DOHH2 (cell line): ENCODE measurements around the gene PLCL1.

Experiments
- H3F3A ChIP-seq: fragments of 200-600 bp; sonication (generic), shearing (Covaris generic); 2 replicates; pipeline ENCODE4 v1.6.0; 2016; ENCODE audit warnings: antibody characterized with exemption, mild to moderate bottlenecking; ENCODE audit not compliant: control insufficient read depth, insufficient read depth
- H3K27ac ChIP-seq: fragments of 200-600 bp; sonication (generic); 2 replicates; pipeline ENCODE4 v1.5.1; 2014; ENCODE audit warnings: low read depth, mild to moderate bottlenecking, low read length, moderate library complexity
- H3K27me3 ChIP-seq: fragments of 200-600 bp; sonication (generic); 2 replicates; pipeline ENCODE4 v1.6.1; 2014; ENCODE audit warnings: mild to moderate bottlenecking, low read length, mixed read lengths; ENCODE audit not compliant: control insufficient read depth
- H3K36me3 ChIP-seq: fragments of 200-600 bp; sonication (generic); 2 replicates; pipeline ENCODE4 v1.6.1; 2014; ENCODE audit warnings: mild to moderate bottlenecking, low read length, moderate library complexity, mixed read lengths; ENCODE audit not compliant: control insufficient read depth
- H3K4me1 ChIP-seq: fragments of 200-600 bp; sonication (generic); 2 replicates; pipeline ENCODE4 v1.6.1; 2014; ENCODE audit warnings: mild to moderate bottlenecking, low read length, mixed read lengths; ENCODE audit not compliant: control insufficient read depth
- H3K4me2 ChIP-seq: fragments of 200-600 bp; sonication (generic); 2 replicates; pipeline ENCODE4 v1.6.0; 2014; ENCODE audit warnings: mild to moderate bottlenecking, low read length, moderate library complexity
- H3K4me3 ChIP-seq: fragments of 200-600 bp; sonication (generic); 2 replicates; pipeline ENCODE4 v1.5.1; 2014; ENCODE audit warnings: mild to moderate bottlenecking, low read length, mixed read lengths
- H3K79me2 ChIP-seq: fragments of 200-600 bp; sonication (generic); 2 replicates; pipeline ENCODE4 v1.6.1; 2014; ENCODE audit warnings: mild to moderate bottlenecking, low read length, mixed read lengths; ENCODE audit not compliant: control insufficient read depth
- H3K9me2 ChIP-seq: fragments of 200-600 bp; sonication (generic); replicated peaks from 2 replicates; pipeline ENCODE4 v1.6.1; 2014; ENCODE audit warnings: mild to moderate bottlenecking, low read length, mixed read lengths; ENCODE audit not compliant: control insufficient read depth
- H3K9me3 ChIP-seq: fragments of 200-600 bp; sonication (generic); 2 replicates; pipeline ENCODE4 v1.6.1; 2014; ENCODE audit warnings: antibody characterized with exemption, low read length, mixed read lengths; ENCODE audit not compliant: control insufficient read depth, insufficient read depth
- H4K20me1 ChIP-seq: fragments of 200-600 bp; sonication (generic); 2 replicates; pipeline ENCODE4 v1.6.0; 2014; ENCODE audit warnings: low read depth, mild to moderate bottlenecking, antibody characterized with exemption, low read length, moderate library complexity; ENCODE audit not compliant: control insufficient read depth, insufficient read depth
- EZH2phosphoT487 ChIP-seq: fragments of 200-600 bp; sonication (generic); IDR thresholded peaks from 2 replicates; pipeline ENCODE4 v1.6.1; 2017; ENCODE audit warnings: borderline replicate concordance, mild to moderate bottlenecking, antibody characterized with exemption, low read length, moderate library complexity, mixed read lengths
- TF ChIP-seq, protein P1 (sequence below): fragments of 200-600 bp; sonication (generic); IDR thresholded peaks from one replicate; pipeline ENCODE4 v1.5.1; 2014; ENCODE audit warnings: antibody characterized with exemption, mild to moderate bottlenecking, low read depth, low read length; ENCODE audit not compliant: poor library complexity, severe bottlenecking

The PLCL1 gene

GRCh38 chr2:198042189-198042588, 237.8 kb downstream of the PLCL1 start:
- Histone ChIP-seq H3K4me2 (no peak overlapping the region), H3K36me3 (no peaks in the 10 kb centered on the region), H3K4me3 (no peak overlapping the region), H3K79me2 (no peaks in the 10 kb centered on the region), H3K27ac (no peak overlapping the region), H3K9me3 (no peaks in the 10 kb centered on the region), H3K27me3 (no peaks in the 10 kb centered on the region), H3K9me2 (no peaks in the 10 kb centered on the region), H4K20me1 (no peaks in the 10 kb centered on the region), H3F3A (no peaks in the 10 kb centered on the region), H3K4me1 (no peaks in the 10 kb centered on the region)
- TF ChIP-seq EZH2phosphoT487 = no peak
- TF ChIP-seq, protein P1, sequence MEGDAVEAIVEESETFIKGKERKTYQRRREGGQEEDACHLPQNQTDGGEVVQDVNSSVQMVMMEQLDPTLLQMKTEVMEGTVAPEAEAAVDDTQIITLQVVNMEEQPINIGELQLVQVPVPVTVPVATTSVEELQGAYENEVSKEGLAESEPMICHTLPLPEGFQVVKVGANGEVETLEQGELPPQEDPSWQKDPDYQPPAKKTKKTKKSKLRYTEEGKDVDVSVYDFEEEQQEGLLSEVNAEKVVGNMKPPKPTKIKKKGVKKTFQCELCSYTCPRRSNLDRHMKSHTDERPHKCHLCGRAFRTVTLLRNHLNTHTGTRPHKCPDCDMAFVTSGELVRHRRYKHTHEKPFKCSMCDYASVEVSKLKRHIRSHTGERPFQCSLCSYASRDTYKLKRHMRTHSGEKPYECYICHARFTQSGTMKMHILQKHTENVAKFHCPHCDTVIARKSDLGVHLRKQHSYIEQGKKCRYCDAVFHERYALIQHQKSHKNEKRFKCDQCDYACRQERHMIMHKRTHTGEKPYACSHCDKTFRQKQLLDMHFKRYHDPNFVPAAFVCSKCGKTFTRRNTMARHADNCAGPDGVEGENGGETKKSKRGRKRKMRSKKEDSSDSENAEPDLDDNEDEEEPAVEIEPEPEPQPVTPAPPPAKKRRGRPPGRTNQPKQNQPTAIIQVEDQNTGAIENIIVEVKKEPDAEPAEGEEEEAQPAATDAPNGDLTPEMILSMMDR = no peak

DNA sequence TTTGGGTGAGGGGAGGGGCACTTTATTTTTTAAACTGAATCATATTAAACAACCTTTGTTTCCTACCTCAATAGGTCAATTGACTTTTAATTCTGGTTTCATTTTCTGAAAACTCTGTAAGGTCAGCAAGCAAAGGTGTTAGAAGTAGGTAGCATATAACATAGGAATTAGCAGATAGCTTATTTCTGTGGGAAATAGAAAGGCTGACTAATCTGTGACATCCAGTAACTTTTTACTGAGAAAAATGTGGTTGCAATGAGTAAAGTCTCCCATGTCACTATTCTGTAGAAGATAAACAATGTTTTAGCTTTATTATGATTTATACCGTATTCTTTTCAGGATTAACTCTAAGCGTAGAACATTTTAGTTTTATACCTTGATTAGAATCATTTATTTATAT, 240.4 kb downstream of the PLCL1 start:
- H3K9me3 ChIP-seq = no peaks in the 10 kb centered on the region
- H3K4me2 ChIP-seq = no peak overlapping the region
- H4K20me1 ChIP-seq = no peaks in the 10 kb centered on the region
- no peaks in the 10 kb centered on the region for H3K79me2 ChIP-seq
- no peaks in the 10 kb centered on the region for H3K27me3 ChIP-seq
- H3K27ac ChIP-seq = no peak overlapping the region
- no peaks in the 10 kb centered on the region for H3K9me2 ChIP-seq
- H3K36me3 ChIP-seq = no peaks in the 10 kb centered on the region
- TF ChIP-seq, protein P1 = no peak
- TF ChIP-seq EZH2phosphoT487 = no peak
- no peaks in the 10 kb centered on the region for H3F3A ChIP-seq
- H3K4me3 ChIP-seq = no peak overlapping the region
- no peaks in the 10 kb centered on the region for H3K4me1 ChIP-seq

DNA sequence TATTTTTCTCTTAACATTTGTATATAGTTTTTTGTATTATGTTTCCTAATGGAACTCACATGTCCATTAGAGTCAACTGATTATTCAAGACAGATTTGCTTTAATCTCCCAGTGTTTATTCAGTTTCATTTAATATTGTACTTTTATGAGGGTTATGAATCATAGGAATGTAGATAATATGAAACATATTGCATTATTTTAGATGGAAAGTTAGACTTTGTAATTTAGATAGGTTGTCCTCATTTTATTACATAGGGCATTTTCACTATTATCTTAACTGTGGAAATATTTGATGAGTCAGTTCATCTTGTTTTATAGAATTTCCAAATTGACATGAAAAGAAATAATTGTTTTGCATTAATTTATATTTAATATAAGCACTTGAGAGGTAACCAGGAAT, 240.8 kb downstream of the PLCL1 start:
- no peaks in the 10 kb centered on the region for H3K9me3 ChIP-seq
- no peaks in the 10 kb centered on the region for H3K9me2 ChIP-seq
- H4K20me1 ChIP-seq = no peaks in the 10 kb centered on the region
- H3K4me1 ChIP-seq = no peaks in the 10 kb centered on the region
- H3K27ac ChIP-seq = no peak overlapping the region
- no peaks in the 10 kb centered on the region for H3K79me2 ChIP-seq
- no peaks in the 10 kb centered on the region for H3K27me3 ChIP-seq
- TF ChIP-seq, protein P1 = no peak
- no peak for TF ChIP-seq EZH2phosphoT487
- no peak overlapping the region for H3K4me3 ChIP-seq
- H3K4me2 ChIP-seq = no peak overlapping the region
- H3K36me3 ChIP-seq = no peaks in the 10 kb centered on the region
- H3F3A ChIP-seq = no peaks in the 10 kb centered on the region

- no peak overlapping the region for H3K4me2 ChIP-seq
- no peak for TF ChIP-seq EZH2phosphoT487
- TF ChIP-seq, protein P1 = no peak
- H3F3A ChIP-seq = no peaks in the 10 kb centered on the region
- no peaks in the 10 kb centered on the region for H3K36me3 ChIP-seq
- H3K79me2 ChIP-seq = no peaks in the 10 kb centered on the region
- no peaks in the 10 kb centered on the region for H3K9me3 ChIP-seq
- no peaks in the 10 kb centered on the region for H3K4me1 ChIP-seq
- no peak overlapping the region for H3K27ac ChIP-seq
- no peaks in the 10 kb centered on the region for H4K20me1 ChIP-seq
- H3K9me2 ChIP-seq = no peaks in the 10 kb centered on the region
- no peak overlapping the region for H3K4me3 ChIP-seq
- H3K27me3 ChIP-seq = no peaks in the 10 kb centered on the region
These were observed 248.3 kb downstream of the PLCL1 start for GRCh38 chr2:198052741-198053140.
